HG02943 (cell line): ENCODE measurements around the gene PITPNC1.
"Not testable (repeated sequence)": the region's sequence is repeated elsewhere in the genome, so short reads cannot be mapped to it uniquely, and the experiment has no call there.

ENCODE experiments used
- ATAC-seq: cut with Tn5 transposase; IDR thresholded peaks from one replicate; pipeline ENCODE4 v1.9.1; 2021; ENCODE audit warnings: mild to moderate bottlenecking, low read depth, moderate library complexity; ENCODE audit not compliant: unreplicated experiment

The PITPNC1 gene

GRCh38 chr17:67566656-67567055 is 189.6 kb downstream of the PITPNC1 start:
- ATAC-seq, result no peak

DNA sequence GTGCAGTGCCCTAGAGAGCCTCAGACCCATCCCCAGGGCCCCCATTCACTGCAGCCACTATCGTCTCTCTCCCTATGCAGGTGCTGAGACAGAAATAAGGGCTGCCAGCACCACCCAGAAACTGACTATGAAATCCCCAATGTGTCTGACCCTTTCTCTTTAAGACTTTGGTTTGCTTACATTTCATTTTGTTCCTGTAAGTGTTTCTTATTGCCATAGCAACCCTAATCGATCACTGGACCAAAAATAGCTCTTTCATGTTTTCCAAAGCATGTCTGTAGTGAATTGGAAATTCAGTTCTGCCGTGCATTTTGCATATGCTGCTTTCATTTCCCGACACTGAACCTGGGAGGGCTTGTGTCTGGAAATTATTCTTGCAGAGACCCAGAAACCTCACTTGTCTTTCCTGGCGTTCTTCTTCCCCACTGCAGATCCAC is 192.0 kb downstream of the PITPNC1 start:
- ATAC-seq, result no peak

- ATAC-seq, result no peak
Observed at GRCh38 chr17:67569873-67570272, 192.8 kb downstream of the PITPNC1 start.

DNA sequence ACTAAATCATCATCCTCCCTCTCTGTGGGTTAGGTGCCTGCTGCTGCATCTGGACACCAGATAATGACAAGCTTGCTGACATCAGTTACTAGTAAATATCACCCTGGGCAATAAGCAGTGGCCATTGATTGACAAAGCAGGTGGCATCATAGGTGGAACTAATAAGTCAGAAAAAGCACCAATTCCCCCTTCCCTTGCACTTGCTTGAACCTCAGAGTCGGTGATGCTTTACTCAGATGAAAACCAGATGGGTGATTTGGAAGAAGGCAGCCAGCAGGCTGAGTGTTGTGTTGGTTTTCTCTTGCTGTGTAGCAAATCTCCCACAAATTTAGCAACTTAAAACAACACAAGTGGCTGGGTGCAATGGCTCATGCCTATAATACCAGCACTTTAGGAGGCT is 193.7 kb downstream of the PITPNC1 start:
- no peak for ATAC-seq

DNA sequence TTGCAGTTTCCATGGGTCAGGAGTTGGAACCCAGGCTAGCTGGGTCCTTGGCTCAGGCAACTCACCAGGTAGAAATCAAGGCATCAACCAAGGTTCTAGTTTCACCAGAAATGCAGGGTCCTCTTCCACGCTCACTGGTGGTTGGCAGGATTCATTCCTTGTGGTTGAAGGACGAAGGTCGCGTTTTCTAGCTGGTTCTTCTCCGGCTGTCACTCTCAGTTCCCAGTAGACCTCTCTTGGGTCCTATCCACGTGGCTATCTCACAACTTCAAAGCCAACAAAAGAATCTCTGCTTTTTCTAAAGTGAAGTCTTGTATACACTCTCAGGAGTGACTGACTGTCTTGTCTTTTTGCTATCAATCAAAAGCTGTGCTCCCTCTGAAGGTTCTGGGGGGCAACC is 194.4 kb downstream of the PITPNC1 start:
- ATAC-seq, result no peak

DNA sequence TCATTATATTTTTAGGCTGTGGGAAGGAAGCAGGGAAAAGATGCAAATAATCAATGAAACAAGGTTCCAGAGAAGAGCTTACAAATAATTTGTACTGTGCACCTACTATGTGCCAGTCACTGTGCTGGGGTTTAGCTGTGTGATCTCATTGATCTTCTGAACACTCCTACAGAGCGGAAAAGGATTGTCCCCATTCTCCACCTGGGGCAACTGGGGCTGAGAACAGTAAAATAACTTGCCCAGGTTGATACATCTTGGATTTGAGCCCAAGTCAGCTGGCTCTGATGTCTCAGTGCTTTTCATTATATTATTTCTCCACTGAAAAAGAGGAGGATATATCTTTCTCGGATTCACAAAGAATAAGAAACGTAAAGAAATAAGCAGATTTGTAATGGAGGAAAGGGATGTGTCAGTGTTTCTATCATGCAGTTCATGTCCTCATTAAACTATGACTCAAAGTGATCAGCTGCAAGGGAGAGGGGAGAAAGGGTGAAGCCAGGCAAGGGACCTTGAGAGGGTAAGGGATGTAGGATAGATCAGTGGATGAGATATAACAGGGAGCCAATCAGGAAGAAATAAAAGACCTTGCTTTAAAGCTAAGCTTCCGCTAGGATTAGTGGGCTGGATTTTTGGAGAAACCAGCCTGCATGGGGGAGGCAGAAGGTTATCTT is 197.0 kb downstream of the PITPNC1 start:
- ATAC-seq, result no peak

DNA sequence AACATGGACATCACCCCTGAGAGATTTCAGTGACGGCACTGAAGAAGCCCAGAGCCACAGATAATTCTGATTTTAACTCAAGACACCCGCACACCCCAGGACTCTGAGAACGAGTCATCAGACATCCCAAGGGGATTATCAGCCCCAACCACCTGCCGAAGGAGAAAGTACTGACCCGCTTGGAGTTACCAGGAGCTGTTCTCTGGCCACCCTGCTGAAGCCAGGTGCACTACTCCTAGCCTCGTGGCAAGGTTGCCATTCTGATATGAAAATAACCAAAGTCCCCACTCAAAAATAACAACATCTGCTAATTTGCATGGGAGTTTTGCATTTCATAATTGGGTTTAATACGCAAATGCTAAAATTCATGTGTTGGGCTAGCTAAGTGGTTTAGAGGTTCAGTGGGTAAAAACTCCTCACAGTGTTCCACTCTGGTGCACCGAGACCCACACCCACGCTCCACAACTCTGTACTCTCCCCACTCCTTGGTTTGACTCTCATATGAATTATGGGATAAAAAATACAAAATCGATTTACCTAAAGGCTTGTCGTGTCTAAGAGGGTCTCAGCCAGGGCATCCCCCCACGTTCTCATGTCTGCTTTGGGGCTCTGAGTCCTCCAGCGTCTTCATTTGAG is 197.7 kb downstream of the PITPNC1 start:
- ATAC-seq, result no peak

DNA sequence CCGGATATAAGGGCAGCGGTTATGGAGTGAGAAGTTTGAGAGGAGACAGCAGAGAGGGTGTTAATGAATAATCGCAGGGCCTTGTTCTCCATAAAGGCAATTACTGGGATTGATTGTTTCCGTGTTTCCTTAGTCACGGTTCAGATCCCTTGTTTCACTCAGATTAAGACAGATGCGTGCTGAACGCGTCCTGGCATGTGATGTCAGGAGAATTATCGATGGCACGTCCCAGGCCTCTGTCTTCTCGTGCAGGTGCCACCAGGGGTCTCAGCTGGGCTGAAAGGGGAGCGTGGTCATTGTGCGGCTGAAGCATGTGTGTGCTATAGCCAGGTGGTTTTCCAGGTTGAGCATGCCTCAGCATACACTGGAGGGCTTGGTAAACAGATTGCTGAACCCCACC is 198.2 kb downstream of the PITPNC1 start:
- peak; percentile 40 for ATAC-seq

DNA sequence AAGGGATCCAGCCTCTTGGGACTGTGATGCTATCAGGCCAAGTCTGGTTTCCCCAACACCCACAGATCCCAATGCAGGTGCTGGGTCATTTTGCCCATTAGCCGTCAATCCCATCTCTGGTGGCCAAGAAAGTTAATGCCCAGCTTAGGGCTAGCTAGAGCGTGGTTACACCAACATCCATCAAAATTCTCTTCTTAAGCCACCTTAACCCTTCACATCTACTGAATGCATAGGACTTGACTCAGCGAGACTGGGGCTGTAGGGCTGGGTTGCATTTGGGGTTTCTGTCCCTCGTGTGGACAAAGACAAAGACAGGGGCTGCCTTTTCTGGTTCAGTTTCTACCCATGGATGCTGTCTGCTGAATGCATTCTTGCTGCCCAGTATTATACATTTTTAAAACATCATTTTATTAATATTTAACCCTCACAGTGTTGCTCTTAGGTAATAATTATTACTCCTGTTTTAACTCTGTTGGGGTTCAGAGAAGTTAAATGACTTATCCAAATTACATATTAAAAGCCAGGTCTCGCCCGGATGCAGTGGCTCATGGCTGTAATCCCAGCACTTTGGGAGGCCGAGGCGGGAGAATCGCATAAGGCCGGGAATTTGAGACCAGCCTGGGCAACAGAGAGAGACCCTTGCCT is 199.5 kb downstream of the PITPNC1 start:
- no peak for ATAC-seq

DNA sequence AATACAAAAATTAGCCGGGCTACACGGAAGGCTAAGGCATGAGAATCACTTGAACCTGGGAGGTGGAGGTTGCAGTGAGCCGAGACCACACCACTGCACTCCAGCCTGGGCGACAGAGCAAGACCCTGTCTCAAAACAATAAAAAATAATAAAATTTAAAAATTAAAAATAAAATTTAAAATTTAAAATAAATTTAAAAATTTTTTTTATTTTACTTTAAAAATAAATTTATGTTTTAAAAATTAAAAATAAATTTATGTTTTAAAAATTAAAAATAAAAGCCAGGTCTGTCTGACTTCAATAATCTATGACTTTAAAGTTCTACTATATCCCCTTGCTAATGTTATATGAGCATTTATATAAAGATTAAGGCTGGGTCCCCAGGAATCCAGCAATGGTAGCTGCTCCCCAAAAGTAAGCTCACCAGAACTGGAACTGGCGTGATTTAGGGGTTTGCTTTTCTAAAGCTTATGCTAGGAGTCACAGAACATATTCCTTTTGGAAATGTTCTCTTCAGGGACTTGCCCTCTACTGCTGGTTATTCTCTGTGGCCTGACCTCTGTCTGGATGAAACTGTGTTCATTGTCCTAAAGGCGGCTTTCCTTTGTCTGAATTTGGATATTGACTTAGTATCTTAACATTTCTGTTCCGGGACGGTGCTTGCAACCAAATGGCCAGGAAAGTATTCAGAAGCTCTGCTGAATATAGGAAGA is 200.5 kb downstream of the PITPNC1 start:
- ATAC-seq, result no peak

GRCh38 chr17:67578142-67578457 is 201.0 kb downstream of the PITPNC1 start:
- ATAC-seq, result no peak

GRCh38 chr17:67578679-67579405 is 201.8 kb downstream of the PITPNC1 start:
- not testable (repeated sequence) for ATAC-seq

- ATAC-seq, result no peak
Observed at GRCh38 chr17:67582673-67583081, 205.6 kb downstream of the PITPNC1 start.

DNA sequence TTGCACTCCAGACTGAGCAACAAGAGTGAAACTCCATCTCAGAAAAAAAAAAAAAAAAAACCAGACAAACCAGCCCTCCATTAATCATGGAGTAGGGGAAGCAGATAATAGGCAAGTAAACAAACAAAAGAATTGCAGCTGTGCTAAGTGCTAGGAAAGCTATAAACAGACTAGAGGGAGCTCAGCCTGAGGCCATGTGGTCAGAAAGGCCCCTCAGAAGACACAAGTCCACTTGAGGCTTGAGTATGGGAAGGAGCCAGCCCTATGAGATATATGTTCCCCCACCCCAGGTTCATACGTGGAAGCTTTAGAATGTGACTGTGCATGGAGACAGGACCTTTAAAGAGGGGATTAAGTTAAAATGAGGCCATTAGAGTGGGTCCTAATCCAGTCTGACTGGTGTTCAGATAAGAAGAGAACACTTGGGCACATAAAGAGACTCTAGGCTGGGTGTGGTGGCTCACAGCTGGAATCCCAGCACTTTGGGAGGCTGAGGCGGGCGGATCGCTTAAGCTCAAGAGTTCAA is 208.1 kb downstream of the PITPNC1 start:
- ATAC-seq, result no peak

GRCh38 chr17:67588326-67588725 is 211.2 kb downstream of the PITPNC1 start:
- ATAC-seq, result no peak

GRCh38 chr17:67594115-67594880 is 217.2 kb downstream of the PITPNC1 start:
- no peak for ATAC-seq

GRCh38 chr17:67600408-67600807 is 223.3 kb downstream of the PITPNC1 start:
- no peak for ATAC-seq

GRCh38 chr17:67601897-67602296 is 224.8 kb downstream of the PITPNC1 start:
- no peak for ATAC-seq

GRCh38 chr17:67602444-67602843 is 225.4 kb downstream of the PITPNC1 start:
- ATAC-seq, result no peak

GRCh38 chr17:67602974-67603373 is 225.9 kb downstream of the PITPNC1 start:
- ATAC-seq, result no peak
